ENCODE measurements around the gene KLF15.

KLF15 gene

DNA sequence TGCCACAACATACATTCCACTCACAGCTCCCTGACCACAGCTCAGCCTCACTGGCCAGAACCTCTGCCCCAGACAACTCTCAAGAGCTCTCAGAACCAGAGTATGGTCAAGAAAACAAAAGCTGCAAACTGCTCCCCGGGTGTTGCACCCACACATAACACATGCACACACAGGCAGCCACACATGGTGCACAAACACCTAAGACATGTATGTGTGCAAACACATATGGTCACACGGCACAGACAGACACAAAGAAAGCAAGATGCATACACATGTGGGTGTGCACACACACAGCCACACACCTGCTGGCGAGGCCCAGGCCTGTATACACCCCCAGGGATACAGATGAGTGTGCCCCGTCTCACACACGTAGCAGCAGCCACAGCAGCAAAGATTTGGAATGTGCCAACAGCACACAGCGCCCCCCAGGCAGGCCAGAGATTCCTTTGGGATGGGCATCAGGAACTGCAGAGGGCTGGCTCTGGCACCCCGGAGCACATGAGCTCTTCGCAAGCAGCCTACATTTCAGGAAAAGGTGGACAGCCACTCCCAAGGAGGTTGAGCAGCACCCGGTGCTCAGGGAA is 6.6 kb downstream of the KLF15 start:
- Histone ChIP-seq H3K9ac (ENCODE audit: low read length) (peak overlapping the region; percentile 30), H3K36me3 (ENCODE audit: control insufficient read depth, insufficient read depth, low read length, severe bottlenecking) (peaks cover 70% of the 10 kb centered on the region), H3K4me3 (ENCODE audit: low read length) (no peak overlapping the region), H3K27me3 (replicated peaks; ENCODE audit: control insufficient read depth, insufficient read depth, low read length) (no peaks in the 10 kb centered on the region), H3K4me1 (ENCODE audit: control insufficient read depth, insufficient read depth, low read length) (peaks cover 93% of the 10 kb centered on the region), H3K9me3 (ENCODE audit: control insufficient read depth, low read length) (no peaks in the 10 kb centered on the region)
- DNase-seq (ENCODE audit: low read depth) = no peak

- H3K9ac ChIP-seq (ENCODE audit: low read length) = peak overlapping the region; percentile 60
- no peak for DNase-seq (ENCODE audit: low read depth)
- H3K4me3 ChIP-seq (ENCODE audit: low read length) = no peak overlapping the region
- H3K27me3 ChIP-seq (replicated peaks; ENCODE audit: control insufficient read depth, insufficient read depth, low read length) = no peaks in the 10 kb centered on the region
- H3K36me3 ChIP-seq (ENCODE audit: control insufficient read depth, insufficient read depth, low read length, severe bottlenecking) = peaks cover 78% of the 10 kb centered on the region
- no peaks in the 10 kb centered on the region for H3K9me3 ChIP-seq (ENCODE audit: control insufficient read depth, low read length)
- H3K4me1 ChIP-seq (ENCODE audit: control insufficient read depth, insufficient read depth, low read length) = peaks cover 86% of the 10 kb centered on the region
These were observed 7.4 kb downstream of the KLF15 start for GRCh38 chr3:126349611-126350501.

- DNase-seq (ENCODE audit: low read depth) = no peak
- Histone ChIP-seq H3K27me3 (replicated peaks; ENCODE audit: control insufficient read depth, insufficient read depth, low read length) (no peaks in the 10 kb centered on the region), H3K4me1 (ENCODE audit: control insufficient read depth, insufficient read depth, low read length) (peaks cover 78% of the 10 kb centered on the region), H3K36me3 (ENCODE audit: control insufficient read depth, insufficient read depth, low read length, severe bottlenecking) (peaks cover 78% of the 10 kb centered on the region), H3K4me3 (ENCODE audit: low read length) (no peak overlapping the region), H3K9me3 (ENCODE audit: control insufficient read depth, low read length) (no peaks in the 10 kb centered on the region), H3K9ac (ENCODE audit: low read length) (peak overlapping the region; percentile 60)
These were observed 8.1 kb downstream of the KLF15 start for GRCh38 chr3:126349071-126349470.

- Histone ChIP-seq H3K9ac (ENCODE audit: low read length) (peak overlapping the region; percentile 60), H3K36me3 (ENCODE audit: control insufficient read depth, insufficient read depth, low read length, severe bottlenecking) (peaks cover 78% of the 10 kb centered on the region), H3K27me3 (replicated peaks; ENCODE audit: control insufficient read depth, insufficient read depth, low read length) (no peaks in the 10 kb centered on the region), H3K9me3 (ENCODE audit: control insufficient read depth, low read length) (no peaks in the 10 kb centered on the region), H3K4me3 (ENCODE audit: low read length) (no peak overlapping the region), H3K4me1 (ENCODE audit: control insufficient read depth, insufficient read depth, low read length) (peaks cover 77% of the 10 kb centered on the region)
- no peak for DNase-seq (ENCODE audit: low read depth)
These were observed 8.8 kb downstream of the KLF15 start for GRCh38 chr3:126348308-126348920.

GRCh38 chr3:126347543-126348161 is 9.6 kb downstream of the KLF15 start:
- no peak for DNase-seq (ENCODE audit: low read depth)
- H3K4me1 ChIP-seq (ENCODE audit: control insufficient read depth, insufficient read depth, low read length) = peaks cover 74% of the 10 kb centered on the region
- H3K4me3 ChIP-seq (ENCODE audit: low read length) = no peak overlapping the region
- H3K9ac ChIP-seq (ENCODE audit: low read length) = peak overlapping the region; percentile 60
- H3K36me3 ChIP-seq (ENCODE audit: control insufficient read depth, insufficient read depth, low read length, severe bottlenecking) = peaks cover 77% of the 10 kb centered on the region
- no peaks in the 10 kb centered on the region for H3K27me3 ChIP-seq (replicated peaks; ENCODE audit: control insufficient read depth, insufficient read depth, low read length)
- no peaks in the 10 kb centered on the region for H3K9me3 ChIP-seq (ENCODE audit: control insufficient read depth, low read length)

- H3K27me3 ChIP-seq (replicated peaks; ENCODE audit: control insufficient read depth, insufficient read depth, low read length) = no peaks in the 10 kb centered on the region
- H3K4me3 ChIP-seq (ENCODE audit: low read length) = no peak overlapping the region
- peak overlapping the region; percentile 19 for H3K9ac ChIP-seq (ENCODE audit: low read length)
- no peaks in the 10 kb centered on the region for H3K9me3 ChIP-seq (ENCODE audit: control insufficient read depth, low read length)
- no peak for DNase-seq (ENCODE audit: low read depth)
- peaks cover 74% of the 10 kb centered on the region for H3K4me1 ChIP-seq (ENCODE audit: control insufficient read depth, insufficient read depth, low read length)
- H3K36me3 ChIP-seq (ENCODE audit: control insufficient read depth, insufficient read depth, low read length, severe bottlenecking) = peaks cover 65% of the 10 kb centered on the region
These were observed 10.7 kb downstream of the KLF15 start for GRCh38 chr3:126346466-126346865.

- no peak for DNase-seq (ENCODE audit: low read depth)
- peaks cover 74% of the 10 kb centered on the region for H3K4me1 ChIP-seq (ENCODE audit: control insufficient read depth, insufficient read depth, low read length)
- peaks cover 59% of the 10 kb centered on the region for H3K36me3 ChIP-seq (ENCODE audit: control insufficient read depth, insufficient read depth, low read length, severe bottlenecking)
- no peaks in the 10 kb centered on the region for H3K27me3 ChIP-seq (replicated peaks; ENCODE audit: control insufficient read depth, insufficient read depth, low read length)
- H3K9ac ChIP-seq (ENCODE audit: low read length) = no peak overlapping the region
- H3K9me3 ChIP-seq (ENCODE audit: control insufficient read depth, low read length) = no peaks in the 10 kb centered on the region
- no peak overlapping the region for H3K4me3 ChIP-seq (ENCODE audit: low read length)
These were observed 11.4 kb downstream of the KLF15 start for GRCh38 chr3:126345641-126346460.

GRCh38 chr3:126345231-126345630 is 12.0 kb downstream of the KLF15 start:
- Histone ChIP-seq H3K27me3 (replicated peaks; ENCODE audit: control insufficient read depth, insufficient read depth, low read length) (no peaks in the 10 kb centered on the region), H3K9ac (ENCODE audit: low read length) (no peak overlapping the region)
- no peak for DNase-seq (ENCODE audit: low read depth)

DNA sequence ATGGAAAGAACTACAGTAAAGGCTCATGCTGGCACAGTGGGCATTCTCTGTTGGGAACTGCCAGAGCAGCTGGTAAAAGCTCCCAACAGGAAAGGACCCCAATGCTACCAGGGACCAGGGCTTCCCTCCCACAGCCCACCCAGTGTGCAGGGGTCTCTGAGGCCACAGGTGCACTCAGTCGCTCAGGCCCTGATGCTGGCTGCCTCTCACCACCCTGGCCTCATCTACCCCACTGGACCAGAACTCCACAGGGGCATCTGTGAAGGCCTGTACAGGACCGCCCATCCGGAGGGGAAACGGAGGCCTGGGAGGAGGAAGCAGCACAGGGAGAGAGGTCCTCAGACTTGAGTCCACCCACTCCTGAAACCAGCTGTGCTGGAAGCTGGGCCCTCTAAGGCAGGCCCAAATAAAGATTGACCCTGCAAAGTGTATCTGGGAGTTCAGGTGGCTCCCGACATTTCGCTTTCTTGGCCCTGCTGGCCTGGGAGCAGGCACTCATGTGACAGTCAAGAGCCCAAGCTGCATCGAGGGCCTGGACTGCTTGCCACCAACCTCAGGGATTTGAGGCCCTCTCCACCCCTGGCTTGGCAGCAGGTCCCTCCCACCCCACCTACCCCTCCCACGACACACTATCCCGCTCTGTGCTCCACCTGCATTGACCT is 12.7 kb downstream of the KLF15 start:
- no peak overlapping the region for H3K4me3 ChIP-seq (ENCODE audit: low read length)
- no peak for DNase-seq (ENCODE audit: low read depth)

More at GRCh38 chr3:126345231-126345630, 12.0 kb downstream of the KLF15 start:
- Histone ChIP-seq H3K4me1 (ENCODE audit: control insufficient read depth, insufficient read depth, low read length) (peaks cover 74% of the 10 kb centered on the region), H3K9me3 (ENCODE audit: control insufficient read depth, low read length) (no peaks in the 10 kb centered on the region), H3K36me3 (ENCODE audit: control insufficient read depth, insufficient read depth, low read length, severe bottlenecking) (peaks cover 53% of the 10 kb centered on the region), H3K4me3 (ENCODE audit: low read length) (no peak overlapping the region)

GRCh38 chr3:126343649-126344035 is 13.6 kb downstream of the KLF15 start:
- Histone ChIP-seq H3K9ac (ENCODE audit: low read length) (peak overlapping the region; percentile 35), H3K4me1 (ENCODE audit: control insufficient read depth, insufficient read depth, low read length) (peaks cover 74% of the 10 kb centered on the region), H3K4me3 (ENCODE audit: low read length) (no peak overlapping the region), H3K27me3 (replicated peaks; ENCODE audit: control insufficient read depth, insufficient read depth, low read length) (no peaks in the 10 kb centered on the region), H3K36me3 (ENCODE audit: control insufficient read depth, insufficient read depth, low read length, severe bottlenecking) (peaks cover 38% of the 10 kb centered on the region), H3K9me3 (ENCODE audit: control insufficient read depth, low read length) (no peaks in the 10 kb centered on the region)
- DNase-seq (ENCODE audit: low read depth) = no peak

More for the DNA sequence above, 12.7 kb downstream of the KLF15 start:
- Histone ChIP-seq H3K36me3 (ENCODE audit: control insufficient read depth, insufficient read depth, low read length, severe bottlenecking) (peaks cover 46% of the 10 kb centered on the region), H3K4me1 (ENCODE audit: control insufficient read depth, insufficient read depth, low read length) (peaks cover 74% of the 10 kb centered on the region), H3K27me3 (replicated peaks; ENCODE audit: control insufficient read depth, insufficient read depth, low read length) (no peaks in the 10 kb centered on the region), H3K9me3 (ENCODE audit: control insufficient read depth, low read length) (no peaks in the 10 kb centered on the region), H3K9ac (ENCODE audit: low read length) (no peak overlapping the region)
